HG03159 (cell line): ENCODE results near the gene SPATA31D3.
"Not testable (repeated sequence)": the region's sequence is repeated elsewhere in the genome, so short reads cannot be mapped to it uniquely, and the experiment has no call there.

Experiments used
- ATAC-seq: cut with Tn5 transposase; IDR thresholded peaks from one replicate; pipeline ENCODE4 v1.9.1; 2021; ENCODE audit warnings: mild to moderate bottlenecking, moderate library complexity; ENCODE audit not compliant: unreplicated experiment

The SPATA31D3 gene

GRCh38 chr9:81943393-81943792 is at the start of gene SPATA31D3:
Gene SPATA31D3, plus strand, starts transcription at chr9:81943500. Its CDS starts 86 bp downstream, at chr9:81943586.
- ATAC-seq: not testable (repeated sequence)

- no peak for ATAC-seq
Observed at GRCh38 chr9:81893929-81894328, 49.4 kb upstream of the SPATA31D3 start.

- ATAC-seq: no peak
Observed at GRCh38 chr9:81894891-81895290, 48.4 kb upstream of the SPATA31D3 start.

- ATAC-seq: no peak
Observed at GRCh38 chr9:81896070-81896469, 47.2 kb upstream of the SPATA31D3 start.

GRCh38 chr9:81898851-81899250 is 44.4 kb upstream of the SPATA31D3 start:
- no peak for ATAC-seq

GRCh38 chr9:81902196-81902595 is 41.1 kb upstream of the SPATA31D3 start:
- no peak for ATAC-seq

- ATAC-seq: no peak
Observed at GRCh38 chr9:81902626-81903025, 40.7 kb upstream of the SPATA31D3 start.

- no peak for ATAC-seq
Observed at GRCh38 chr9:81906671-81907070, 36.6 kb upstream of the SPATA31D3 start.

- no peak for ATAC-seq
Observed at GRCh38 chr9:81912135-81912534, 31.2 kb upstream of the SPATA31D3 start.

- no peak for ATAC-seq
Observed at GRCh38 chr9:81915801-81916505, 27.3 kb upstream of the SPATA31D3 start.

GRCh38 chr9:81918507-81918906 is 24.8 kb upstream of the SPATA31D3 start:
- not testable (repeated sequence) for ATAC-seq

- ATAC-seq: not testable (repeated sequence)
Observed at GRCh38 chr9:81928305-81928704, 15.0 kb upstream of the SPATA31D3 start, which contains the start of gene SPATA31D4. Gene SPATA31D4, plus strand, starts transcription at chr9:81928428. Its CDS starts 86 bp downstream, at chr9:81928514.

- not testable (repeated sequence) for ATAC-seq
Observed at GRCh38 chr9:81930147-81930546, 13.2 kb upstream of the SPATA31D3 start.

GRCh38 chr9:81933547-81933946 is 9.8 kb upstream of the SPATA31D3 start:
- ATAC-seq: not testable (repeated sequence)

GRCh38 chr9:81948650-81949049 is 5.3 kb downstream of the SPATA31D3 start:
- ATAC-seq: not testable (repeated sequence)

- no peak for ATAC-seq
Observed at GRCh38 chr9:81953096-81953495, 9.8 kb downstream of the SPATA31D3 start.

GRCh38 chr9:81955625-81956024 is 12.3 kb downstream of the SPATA31D3 start:
- no peak for ATAC-seq

GRCh38 chr9:81964218-81965171 is 21.2 kb downstream of the SPATA31D3 start:
- ATAC-seq: no peak

- ATAC-seq: no peak
Observed at GRCh38 chr9:81968026-81968425, 24.7 kb downstream of the SPATA31D3 start.

GRCh38 chr9:81969971-81970370 is 26.7 kb downstream of the SPATA31D3 start:
- no peak for ATAC-seq

- no peak for ATAC-seq
Observed at GRCh38 chr9:81971727-81972126, 28.4 kb downstream of the SPATA31D3 start.

- ATAC-seq: no peak
Observed at GRCh38 chr9:81974764-81975163, 31.5 kb downstream of the SPATA31D3 start.
